ENCODE measurements around the gene DNMBP.
"Not testable (repeated sequence)": the region's sequence is repeated elsewhere in the genome, so short reads cannot be mapped to it uniquely, and the experiment has no call there.

Gene DNMBP

GRCh38 chr10:99855479-99856071 is 154.2 kb downstream of the DNMBP start:
- DNase-seq, result no peak

- DNase-seq, result no peak
Observed at GRCh38 chr10:99854860-99855259, 154.9 kb downstream of the DNMBP start.

GRCh38 chr10:99853655-99854054 is 156.1 kb downstream of the DNMBP start:
- no peak for DNase-seq

GRCh38 chr10:99852481-99853213 is 157.1 kb downstream of the DNMBP start:
- DNase-seq, result no peak

GRCh38 chr10:99851825-99852224 is 157.9 kb downstream of the DNMBP start:
- DNase-seq, result no peak

- no peak for DNase-seq
Observed at GRCh38 chr10:99850767-99851340, 158.9 kb downstream of the DNMBP start.

- DNase-seq, result no peak
Observed at GRCh38 chr10:99850021-99850766, 159.6 kb downstream of the DNMBP start.

- DNase-seq, result no peak
Observed at GRCh38 chr10:99849536-99849935, 160.2 kb downstream of the DNMBP start.

GRCh38 chr10:99849057-99849456 is 160.7 kb downstream of the DNMBP start:
- no peak for DNase-seq

GRCh38 chr10:99845837-99846382 is 163.8 kb downstream of the DNMBP start:
- DNase-seq, result peak; percentile 62

GRCh38 chr10:99844433-99844955 is 165.3 kb downstream of the DNMBP start:
- no peak for DNase-seq

GRCh38 chr10:99843310-99843709 is 166.4 kb downstream of the DNMBP start:
- no peak for DNase-seq

GRCh38 chr10:99841746-99842145 is 168.0 kb downstream of the DNMBP start:
- DNase-seq, result no peak

- DNase-seq, result not testable (repeated sequence)
Observed at GRCh38 chr10:99840859-99841258, 168.9 kb downstream of the DNMBP start.

- DNase-seq, result no peak
Observed at GRCh38 chr10:99836711-99837110, 173.0 kb downstream of the DNMBP start.

GRCh38 chr10:99835947-99836346 is 173.8 kb downstream of the DNMBP start:
- DNase-seq, result no peak

- no peak for DNase-seq
Observed at GRCh38 chr10:99834410-99834809, 175.3 kb downstream of the DNMBP start.

- no peak for DNase-seq
Observed at GRCh38 chr10:99832439-99832838, 177.3 kb downstream of the DNMBP start.

- DNase-seq, result no peak
Observed at GRCh38 chr10:99828464-99828863, 181.3 kb downstream of the DNMBP start.

GRCh38 chr10:99827936-99828335 is 181.8 kb downstream of the DNMBP start:
- no peak for DNase-seq
